HFFc6 (cell line): Measurements from ENCODE around the gene PRR33. TPM values are rescaled to one million over a fixed set of nuclear protein-coding genes. Genes with fewer than 3 reads are reported as not detected.

Source experiments
- DNase-seq: peaks from one replicate; pipeline ENCODE4 v3.0.0-alpha.2; 2018
- H3K27ac Mint-ChIP-seq: 2 replicates; pipeline ENCODE4 v1.8.0; 2020; ENCODE audit warnings: mild to moderate bottlenecking, mixed read lengths
- H3K27me3 Mint-ChIP-seq: 2 replicates; pipeline ENCODE4 v1.8.0; 2021; ENCODE audit warnings: mild to moderate bottlenecking, moderate library complexity, mixed read lengths; ENCODE audit not compliant: insufficient read depth
- H3K36me3 Mint-ChIP-seq: 2 replicates; pipeline ENCODE4 v1.8.0; 2021; ENCODE audit warnings: low read depth, mixed read lengths
- H3K4me1 Mint-ChIP-seq: 2 replicates; pipeline ENCODE4 v1.8.0; 2020; ENCODE audit warnings: low read depth, mixed read lengths
- H3K4me3 Mint-ChIP-seq: 2 replicates; pipeline ENCODE4 v1.8.0; 2020; ENCODE audit warnings: mild to moderate bottlenecking, moderate library complexity, mixed read lengths
- H3K9me3 Mint-ChIP-seq: 2 replicates; pipeline ENCODE4 v1.8.0; 2020; ENCODE audit warnings: mild to moderate bottlenecking, mixed read lengths
- CTCF ChIP-seq: fragments of 200-600 bp; sonication (generic); IDR thresholded peaks from 2 replicates; pipeline ENCODE4 v1.5.0; 2021; ENCODE audit warnings: antibody characterized with exemption, mild to moderate bottlenecking
- total RNA-seq, 6 experiments: library from RNA; stranded (reverse); fragmentation: NEBNext Ultra II Directional; extraction: Animal tissue kit (Norgen Biotek cat#: 25700); gene quantifications; 2 replicates in 1 of 6; 3 replicates in 5 of 6; pipeline ENCODE4 v1.2.3, GENCODE V29; 2021

The PRR33 gene
- total RNA-seq, 6 experiments from 2014 or later = not detected

- TF ChIP-seq CTCF = no peak
- no peaks in the 10 kb centered on the region for H3K36me3 Mint-ChIP-seq
- no peak for DNase-seq
- peaks cover 7% of the 10 kb centered on the region for H3K9me3 Mint-ChIP-seq
- peaks cover 5% of the 10 kb centered on the region for H3K27me3 Mint-ChIP-seq
- no peaks in the 10 kb centered on the region for H3K4me1 Mint-ChIP-seq
- H3K4me3 Mint-ChIP-seq = no peak overlapping the region
- H3K27ac Mint-ChIP-seq = no peak overlapping the region
Observed at GRCh38 chr11:1913271-1914060, 21.8 kb upstream of the PRR33 start.

DNA sequence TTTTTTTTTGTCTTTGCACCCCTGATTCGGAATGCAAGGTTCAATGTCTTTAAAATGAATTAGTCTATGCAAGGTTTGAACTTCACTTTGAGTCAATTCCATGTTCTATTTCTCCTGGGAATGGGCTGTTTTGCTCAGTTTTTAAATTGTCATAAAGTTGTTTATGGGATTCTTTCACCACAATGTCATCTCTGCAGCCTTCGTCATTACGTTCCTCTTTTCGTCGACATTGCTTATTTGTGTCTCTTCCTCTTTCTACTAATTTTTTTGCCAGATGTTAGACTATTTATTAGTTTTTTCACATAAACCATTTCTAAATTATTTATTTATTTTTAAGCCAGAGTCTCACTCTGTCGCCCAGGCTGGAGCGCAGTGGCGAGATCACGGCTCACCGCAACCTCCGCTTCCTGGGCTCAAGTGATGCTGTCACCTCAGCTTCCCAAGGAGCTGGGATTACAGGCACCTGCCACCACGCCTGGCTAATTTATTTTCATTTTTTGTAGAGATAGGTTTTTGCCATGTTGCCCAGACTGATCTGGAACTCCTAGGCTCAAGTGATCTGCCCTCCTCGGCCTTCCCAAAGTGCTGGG lies 20.7 kb upstream of the PRR33 start:
- Mint-ChIP-seq H3K27me3 (peaks cover 11% of the 10 kb centered on the region), H3K9me3 (peaks cover 7% of the 10 kb centered on the region)

GRCh38 chr11:1909524-1909923 lies 17.8 kb upstream of the PRR33 start:
- no peaks in the 10 kb centered on the region for H3K36me3 Mint-ChIP-seq
- no peak for DNase-seq
- H3K27ac Mint-ChIP-seq = no peak overlapping the region
- no peak for TF ChIP-seq CTCF
- peaks cover 6% of the 10 kb centered on the region; the same call in 1 of the 2 replicates for H3K4me1 Mint-ChIP-seq
- no peak overlapping the region for H3K4me3 Mint-ChIP-seq
- peaks cover 27% of the 10 kb centered on the region for H3K27me3 Mint-ChIP-seq
- peaks cover 3% of the 10 kb centered on the region; the same call in 1 of the 2 replicates for H3K9me3 Mint-ChIP-seq

More for the DNA sequence above, 20.7 kb upstream of the PRR33 start:
- Mint-ChIP-seq H3K27ac (no peak overlapping the region), H3K36me3 (no peaks in the 10 kb centered on the region), H3K4me3 (no peak overlapping the region), H3K4me1 (no peaks in the 10 kb centered on the region)
- no peak for DNase-seq
- no peak for TF ChIP-seq CTCF

DNA sequence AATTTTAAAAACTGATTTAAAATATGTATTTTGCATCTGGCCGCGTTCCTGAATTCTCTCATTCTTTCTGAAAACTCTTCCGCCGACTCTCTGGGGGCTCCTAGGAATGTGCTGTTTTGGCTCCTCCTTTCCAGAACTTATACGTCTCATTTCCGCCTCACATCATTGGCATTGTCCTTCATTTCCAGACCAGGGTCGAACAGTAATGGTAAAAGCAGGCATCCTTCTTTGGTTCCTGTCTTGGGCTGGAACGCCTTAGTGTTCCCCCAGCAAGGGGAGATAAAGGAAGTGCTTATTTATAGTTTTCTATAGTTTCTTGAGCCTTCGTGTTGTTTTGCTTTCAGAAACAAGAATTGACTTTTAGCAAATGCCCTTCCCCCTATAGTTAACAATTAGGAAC lies 16.9 kb upstream of the PRR33 start:
- H3K4me1 Mint-ChIP-seq = peaks cover 6% of the 10 kb centered on the region; the same call in 1 of the 2 replicates
- H3K9me3 Mint-ChIP-seq = no peaks in the 10 kb centered on the region
- no peaks in the 10 kb centered on the region for H3K36me3 Mint-ChIP-seq
- no peak overlapping the region for H3K27ac Mint-ChIP-seq
- peaks cover 30% of the 10 kb centered on the region for H3K27me3 Mint-ChIP-seq
- no peak overlapping the region for H3K4me3 Mint-ChIP-seq
- no peak for DNase-seq
- no peak for TF ChIP-seq CTCF

DNA sequence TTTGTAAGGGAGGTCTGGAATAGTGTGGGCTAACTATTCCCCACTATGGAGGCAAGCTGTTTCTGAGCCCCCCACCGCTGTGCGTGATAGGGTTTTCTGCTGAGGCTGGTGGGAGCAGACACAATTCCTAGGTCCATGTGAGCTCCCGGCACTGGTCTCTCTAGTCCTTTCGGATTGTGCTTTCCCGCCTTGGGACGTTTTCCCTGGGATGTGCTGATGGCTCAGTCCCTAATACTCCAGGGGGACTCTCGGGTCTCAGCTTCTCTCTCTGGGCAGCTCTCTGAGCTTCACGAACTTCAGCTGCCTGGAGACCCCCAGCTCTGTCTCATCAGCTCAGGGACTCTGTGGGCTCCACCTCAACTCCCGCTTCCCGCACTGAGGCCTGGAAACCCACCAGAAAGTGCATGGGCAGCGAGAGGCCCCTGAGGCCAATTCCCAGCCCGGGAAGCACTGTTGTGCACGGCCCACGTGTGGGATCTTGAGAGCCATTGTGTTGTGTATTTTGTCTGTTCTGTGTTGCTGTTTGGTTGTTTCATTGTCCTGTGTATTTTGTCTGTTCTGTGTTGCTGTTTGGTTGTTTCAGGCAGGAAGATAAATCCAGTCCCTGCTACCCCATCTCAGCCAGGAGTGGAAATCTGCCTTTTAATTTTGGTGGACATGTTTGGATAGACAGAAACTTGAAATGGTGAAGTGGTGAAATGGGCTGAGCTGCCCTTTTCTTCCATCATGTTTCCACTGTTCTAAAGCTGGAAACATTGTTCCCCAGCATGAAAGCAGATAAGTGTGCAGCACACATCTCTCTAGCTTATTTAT lies 15.1 kb upstream of the PRR33 start:
- Mint-ChIP-seq H3K4me1 (peaks cover 6% of the 10 kb centered on the region; the same call in 1 of the 2 replicates), H3K27me3 (peaks cover 31% of the 10 kb centered on the region), H3K27ac (no peak overlapping the region), H3K36me3 (no peaks in the 10 kb centered on the region), H3K4me3 (no peak overlapping the region), H3K9me3 (no peaks in the 10 kb centered on the region)
- TF ChIP-seq CTCF = no peak
- DNase-seq = no peak
